Stimulated activated CD8-positive, alpha-beta memory T cell treated with anti-CD3 and anti-CD28 coated beads, Interleukin-7, amount 100 ng/mL, for 48 hours (primary cell): ENCODE results near the gene LAMC1.
"Not testable (repeated sequence)": the region's sequence is repeated elsewhere in the genome, so short reads cannot be mapped to it uniquely, and the experiment has no call there.

Source experiments
- DNase-seq, 2 donors: peaks; one replicate each; pipeline ENCODE4 v3.0.0-alpha.2; 2020; ENCODE audit warnings: low read depth in 1 of 2; ENCODE audit errors: extremely low read depth in 1 of 2

LAMC1 gene

GRCh38 chr1:183142171-183142570 lies 119.0 kb downstream of the LAMC1 start:
- no peak for DNase-seq

GRCh38 chr1:183143576-183144315 lies 120.5 kb downstream of the LAMC1 start:
- DNase-seq: no peak

GRCh38 chr1:183144752-183145151 lies 121.5 kb downstream of the LAMC1 start:
- no peak for DNase-seq

GRCh38 chr1:183147735-183148134 lies 124.5 kb downstream of the LAMC1 start:
- DNase-seq: no peak

GRCh38 chr1:183148599-183148998 lies 125.4 kb downstream of the LAMC1 start:
- no peak for DNase-seq

GRCh38 chr1:183149273-183149672 lies 126.1 kb downstream of the LAMC1 start:
- DNase-seq: no peak

- not testable (repeated sequence) for DNase-seq
These were observed 126.8 kb downstream of the LAMC1 start for GRCh38 chr1:183150032-183150431.

GRCh38 chr1:183150445-183150844 lies 127.2 kb downstream of the LAMC1 start:
- DNase-seq: no peak

GRCh38 chr1:183152180-183152579 lies 129.0 kb downstream of the LAMC1 start:
- DNase-seq: no peak

GRCh38 chr1:183155939-183156338 lies 132.7 kb downstream of the LAMC1 start:
- DNase-seq: no peak

GRCh38 chr1:183159960-183160359 lies 136.7 kb downstream of the LAMC1 start:
- DNase-seq: no peak

- DNase-seq: no peak
These were observed 138.2 kb downstream of the LAMC1 start for GRCh38 chr1:183161391-183161790.

GRCh38 chr1:183163316-183163715 lies 140.1 kb downstream of the LAMC1 start:
- no peak for DNase-seq

GRCh38 chr1:183164340-183164739 lies 141.1 kb downstream of the LAMC1 start:
- DNase-seq: no peak

- DNase-seq: no peak
These were observed 141.7 kb downstream of the LAMC1 start for GRCh38 chr1:183164963-183165362.

GRCh38 chr1:183165456-183165855 lies 142.2 kb downstream of the LAMC1 start:
- no peak for DNase-seq

- no peak for DNase-seq
These were observed 143.2 kb downstream of the LAMC1 start for GRCh38 chr1:183166454-183166853.

- DNase-seq: no peak
These were observed 144.5 kb downstream of the LAMC1 start for GRCh38 chr1:183167676-183168075.

- DNase-seq: no peak
These were observed 145.1 kb downstream of the LAMC1 start for GRCh38 chr1:183168308-183168707.

- no peak for DNase-seq
These were observed 150.6 kb downstream of the LAMC1 start for GRCh38 chr1:183173828-183174227.

GRCh38 chr1:183175631-183176030 lies 152.4 kb downstream of the LAMC1 start:
- no peak for DNase-seq

- no peak for DNase-seq
These were observed 155.3 kb downstream of the LAMC1 start for GRCh38 chr1:183178545-183178944.

GRCh38 chr1:183179033-183179432 lies 155.8 kb downstream of the LAMC1 start:
- DNase-seq: no peak
